Effector memory CD4-positive, alpha-beta T cell (primary cell): ENCODE measurements around the gene CD74.

ENCODE experiments used
- DNase-seq, 3 donors: peaks; one replicate each; pipeline ENCODE4 v3.0.0-alpha.2; 2020
- H3K27ac ChIP-seq: 2 replicates; pipeline ENCODE4 v1.7.0; 2013; ENCODE audit warnings: mild to moderate bottlenecking, low read length, moderate library complexity; ENCODE audit not compliant: insufficient read depth, poor library complexity, severe bottlenecking
- H3K27me3 ChIP-seq: replicated peaks from 2 replicates; pipeline ENCODE4 v1.7.0; 2013; ENCODE audit warnings: mild to moderate bottlenecking, low read length; ENCODE audit not compliant: insufficient read depth, control insufficient read depth, poor library complexity, severe bottlenecking
- H3K36me3 ChIP-seq: 2 replicates; pipeline ENCODE4 v1.7.0; 2013; ENCODE audit warnings: mild to moderate bottlenecking, low read length, moderate library complexity; ENCODE audit not compliant: control insufficient read depth, insufficient read depth
- H3K4me1 ChIP-seq: 2 replicates; pipeline ENCODE4 v1.7.0; 2013; ENCODE audit warnings: low read length, mild to moderate bottlenecking; ENCODE audit not compliant: control insufficient read depth, insufficient read depth, poor library complexity, severe bottlenecking
- H3K4me3 ChIP-seq: 2 replicates; pipeline ENCODE4 v1.7.0; 2013; ENCODE audit warnings: low read length, low read depth, mild to moderate bottlenecking; ENCODE audit not compliant: insufficient read depth, poor library complexity, severe bottlenecking
- H3K9me3 ChIP-seq: 2 replicates; pipeline ENCODE4 v1.7.0; 2013; ENCODE audit warnings: mild to moderate bottlenecking, low read length, moderate library complexity; ENCODE audit not compliant: control insufficient read depth

The CD74 gene

GRCh38 chr5:150442699-150443080, 30.0 kb upstream of the CD74 start:
- DNase-seq: no peak
- no peaks in the 10 kb centered on the region for H3K27me3 ChIP-seq
- H3K4me1 ChIP-seq: no peaks in the 10 kb centered on the region
- H3K36me3 ChIP-seq: peaks cover 46% of the 10 kb centered on the region
- no peaks in the 10 kb centered on the region for H3K9me3 ChIP-seq
- no peak overlapping the region for H3K27ac ChIP-seq
- no peak overlapping the region for H3K4me3 ChIP-seq

- Histone ChIP-seq H3K36me3 (peaks cover 40% of the 10 kb centered on the region), H3K4me3 (no peak overlapping the region), H3K4me1 (no peaks in the 10 kb centered on the region), H3K27me3 (no peaks in the 10 kb centered on the region), H3K9me3 (no peaks in the 10 kb centered on the region), H3K27ac (no peak overlapping the region)
- DNase-seq: no peak
These were observed 29.3 kb upstream of the CD74 start for GRCh38 chr5:150441813-150442698.

- Histone ChIP-seq H3K9me3 (no peaks in the 10 kb centered on the region), H3K27ac (no peak overlapping the region), H3K27me3 (no peaks in the 10 kb centered on the region), H3K4me3 (no peak overlapping the region), H3K4me1 (peaks cover 3% of the 10 kb centered on the region), H3K36me3 (peaks cover 31% of the 10 kb centered on the region)
- no peak for DNase-seq
These were observed 28.5 kb upstream of the CD74 start for GRCh38 chr5:150440948-150441812.

DNA sequence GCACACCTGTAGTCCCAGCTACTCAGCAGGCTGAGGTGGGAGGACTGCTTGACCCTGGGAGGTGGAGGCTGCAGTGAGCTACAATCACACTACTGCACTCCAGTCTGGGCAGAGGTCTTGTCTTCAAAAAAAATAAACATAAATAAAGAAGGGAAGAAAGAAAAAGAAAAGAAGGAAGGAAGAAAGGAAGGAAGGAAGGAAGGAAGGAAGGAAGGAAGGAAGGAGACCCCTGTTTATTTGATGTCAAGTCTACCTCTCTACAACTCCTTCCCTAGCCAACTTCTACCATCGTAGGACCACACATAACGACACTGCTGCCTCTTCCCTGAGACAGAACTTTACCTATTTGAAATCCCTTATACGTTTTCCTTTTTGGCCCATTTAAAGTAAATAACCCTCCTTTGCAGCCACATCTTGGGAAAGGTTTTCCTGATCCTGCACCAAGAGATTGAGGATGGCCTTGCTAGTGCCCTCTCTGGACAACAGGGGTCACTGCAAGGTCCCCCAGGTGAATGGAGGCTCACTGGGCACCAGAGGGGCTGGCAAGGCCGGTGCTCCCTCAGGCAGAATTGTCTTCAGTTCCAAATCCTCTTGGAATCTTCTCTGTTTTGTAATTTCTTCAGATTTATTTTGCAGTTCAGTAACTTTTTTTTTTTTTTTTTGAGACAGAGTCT, 26.3 kb upstream of the CD74 start:
- no peak overlapping the region for H3K4me3 ChIP-seq
- H3K36me3 ChIP-seq: peaks cover 9% of the 10 kb centered on the region
- H3K27ac ChIP-seq: no peak overlapping the region
- H3K9me3 ChIP-seq: no peaks in the 10 kb centered on the region
- H3K27me3 ChIP-seq: no peaks in the 10 kb centered on the region
- peaks cover 3% of the 10 kb centered on the region for H3K4me1 ChIP-seq
- DNase-seq: no peak

DNA sequence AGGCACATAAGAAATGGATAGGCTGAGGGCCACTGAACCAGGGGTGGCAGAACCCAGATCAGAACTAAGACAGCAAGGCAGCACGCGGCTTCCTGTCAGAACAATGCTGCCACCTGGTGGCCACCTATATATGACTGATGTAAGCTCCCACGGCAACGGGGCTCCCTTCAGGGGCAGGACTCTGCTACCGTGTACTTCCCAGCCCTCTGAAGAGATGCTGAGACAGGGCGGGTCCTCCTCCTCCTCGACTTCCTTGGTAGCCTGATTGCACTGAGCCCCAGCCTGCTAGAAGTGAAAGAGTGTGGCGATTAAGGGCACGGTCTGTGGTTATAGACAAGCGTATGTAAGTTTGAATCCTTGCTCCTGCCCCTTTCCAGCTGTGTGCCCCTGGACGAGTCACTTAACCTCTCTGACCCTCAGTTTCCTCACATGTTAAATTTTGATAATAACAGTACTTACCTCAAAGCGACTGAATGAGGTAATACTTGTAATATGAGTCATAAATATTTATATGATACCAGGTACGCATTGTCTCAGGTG, 23.5 kb upstream of the CD74 start:
- DNase-seq: peak; percentile 75 to 83 (median 79)
- Histone ChIP-seq H3K4me3 (no peak overlapping the region), H3K27ac (no peak overlapping the region), H3K36me3 (no peaks in the 10 kb centered on the region), H3K4me1 (peaks cover 3% of the 10 kb centered on the region), H3K9me3 (no peaks in the 10 kb centered on the region), H3K27me3 (no peaks in the 10 kb centered on the region)

DNA sequence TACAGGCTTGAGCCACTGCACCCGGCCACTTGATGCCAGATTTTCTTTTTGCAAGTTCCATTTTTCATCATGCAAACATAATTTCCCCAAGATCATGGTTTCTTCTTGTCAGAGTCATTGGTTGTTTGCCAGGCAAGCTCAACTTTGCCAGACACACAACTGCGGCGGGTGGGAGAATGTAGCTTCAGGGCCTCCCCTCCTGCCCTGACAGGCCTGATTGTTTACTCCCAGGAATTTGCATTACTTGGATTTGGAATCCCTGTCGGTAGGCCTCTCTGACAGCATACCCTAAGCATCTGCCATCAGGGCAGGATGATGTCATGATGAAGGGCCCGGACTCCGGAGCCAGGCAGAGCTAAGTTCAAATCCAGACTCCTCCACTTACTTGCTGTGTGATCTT, 21.8 kb upstream of the CD74 start:
- Histone ChIP-seq H3K4me3 (no peak overlapping the region), H3K36me3 (no peaks in the 10 kb centered on the region), H3K9me3 (no peaks in the 10 kb centered on the region), H3K27ac (no peak overlapping the region), H3K27me3 (no peaks in the 10 kb centered on the region), H3K4me1 (peaks cover 3% of the 10 kb centered on the region)
- DNase-seq: no peak

GRCh38 chr5:150431574-150431973, 18.9 kb upstream of the CD74 start:
- Histone ChIP-seq H3K4me3 (no peak overlapping the region), H3K4me1 (peaks cover 3% of the 10 kb centered on the region), H3K36me3 (no peaks in the 10 kb centered on the region), H3K27me3 (no peaks in the 10 kb centered on the region), H3K9me3 (no peaks in the 10 kb centered on the region), H3K27ac (no peak overlapping the region)
- DNase-seq: no peak

DNA sequence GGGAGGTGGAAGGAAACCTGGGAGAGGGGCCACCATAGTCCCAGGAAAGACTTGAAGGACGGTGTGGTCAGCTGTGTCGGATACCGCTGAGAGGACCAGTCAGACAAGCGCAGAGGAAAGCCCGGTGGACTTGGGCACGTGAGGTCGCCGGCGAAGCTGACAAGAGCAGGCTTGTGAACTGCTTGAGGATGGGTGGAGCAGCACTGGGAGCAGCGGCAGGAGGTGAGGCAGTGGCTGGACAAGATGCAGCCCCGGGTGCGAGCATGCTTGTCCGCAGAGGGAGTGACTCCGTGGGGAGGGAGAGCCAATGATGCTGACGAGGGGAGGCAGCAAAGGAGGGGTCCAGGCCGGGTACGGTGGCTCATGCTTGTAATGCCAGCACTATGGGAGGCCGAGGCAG, 18.3 kb upstream of the CD74 start:
- Histone ChIP-seq H3K27ac (no peak overlapping the region), H3K36me3 (no peaks in the 10 kb centered on the region), H3K9me3 (no peaks in the 10 kb centered on the region), H3K4me3 (no peak overlapping the region), H3K4me1 (no peaks in the 10 kb centered on the region), H3K27me3 (no peaks in the 10 kb centered on the region)
- DNase-seq: no peak

DNA sequence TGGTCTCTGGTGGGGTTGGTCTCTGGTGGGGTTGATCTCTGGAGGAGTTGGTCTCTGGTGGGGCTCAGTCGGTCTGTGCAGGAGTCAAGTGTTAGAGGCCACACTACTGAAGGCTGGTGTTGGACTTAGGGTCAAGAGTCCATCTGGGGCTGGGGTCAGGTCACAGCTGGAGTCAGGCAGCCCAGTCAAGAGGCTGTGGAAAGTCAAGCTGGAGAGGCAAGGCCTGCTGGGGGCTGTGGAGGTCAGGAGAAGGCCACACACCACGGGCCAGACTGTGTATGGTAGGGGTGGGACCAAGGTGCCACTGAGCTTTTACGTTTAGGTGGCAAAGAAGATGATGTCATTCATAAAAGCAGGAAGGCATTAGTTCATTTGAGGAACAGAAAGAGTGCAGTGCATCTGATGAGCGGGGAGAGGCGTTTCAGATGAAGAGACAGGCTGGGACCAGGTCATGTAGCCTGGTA, 16.7 kb upstream of the CD74 start:
- Histone ChIP-seq H3K4me1 (no peaks in the 10 kb centered on the region), H3K27me3 (no peaks in the 10 kb centered on the region), H3K27ac (no peak overlapping the region), H3K4me3 (no peak overlapping the region), H3K36me3 (no peaks in the 10 kb centered on the region), H3K9me3 (no peaks in the 10 kb centered on the region)
- no peak for DNase-seq
